BE2C (cell line): ENCODE measurements around the gene STIP1.
A peak's percentile ranks its signal among the peaks of the same experiment; 100 is the strongest.

Source experiments
- DNase-seq: peaks from one replicate; pipeline ENCODE4 v3.0.0-alpha.2; 2020
- H3K27me3 ChIP-seq: fragments of 250-450 bp; sonication (Bioruptor Pico); 2 replicates; pipeline ENCODE4 v1.5.1; 2020; ENCODE audit warnings: mild to moderate bottlenecking
- H3K36me3 ChIP-seq: fragments of 250-450 bp; sonication (Bioruptor Pico); 2 replicates; pipeline ENCODE4 v1.5.1; 2020; ENCODE audit warnings: mild to moderate bottlenecking
- H3K4me1 ChIP-seq: fragments of 250-450 bp; sonication (Bioruptor Pico); 2 replicates; pipeline ENCODE4 v1.5.1; 2020
- H3K4me3 ChIP-seq: 2 replicates; pipeline ENCODE4 v1.5.1; 2011; ENCODE audit warnings: low read depth, low read length
- H3K9me3 ChIP-seq: fragments of 250-450 bp; sonication (Bioruptor Pico); 2 replicates; pipeline ENCODE4 v1.5.1; 2020
- CTCF ChIP-seq: IDR thresholded peaks from 2 replicates; pipeline ENCODE4 v1.5.1; 2012; ENCODE audit warnings: mild to moderate bottlenecking, low read depth, low read length

STIP1 gene

DNA sequence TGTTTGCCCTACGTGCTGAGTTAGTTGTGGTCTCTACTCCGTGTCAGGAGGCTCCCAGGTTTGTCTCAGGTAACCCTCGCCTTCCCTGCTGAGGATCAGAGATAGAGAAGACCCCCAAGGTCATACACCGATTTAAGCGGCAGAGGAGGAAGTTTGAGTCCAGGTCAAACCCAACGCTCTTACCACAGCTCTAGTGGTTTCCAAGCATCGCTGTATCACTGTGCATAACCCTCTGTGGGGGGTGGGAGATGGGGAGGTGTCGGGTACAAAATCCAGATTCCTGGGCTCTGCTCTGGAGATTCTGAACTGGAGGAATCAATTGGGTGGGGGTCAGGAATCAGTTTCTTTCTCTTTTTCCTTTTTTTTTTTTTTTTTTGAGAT, 45.0 kb downstream of the STIP1 start:
- Histone ChIP-seq H3K9me3 (no peaks in the 10 kb centered on the region), H3K4me1 (no peaks in the 10 kb centered on the region; the same call in 1 of the 2 replicates), H3K27me3 (no peaks in the 10 kb centered on the region), H3K4me3 (peak overlapping the region; percentile 65), H3K36me3 (no peaks in the 10 kb centered on the region)
- no peak for DNase-seq
- TF ChIP-seq CTCF, result no peak

DNA sequence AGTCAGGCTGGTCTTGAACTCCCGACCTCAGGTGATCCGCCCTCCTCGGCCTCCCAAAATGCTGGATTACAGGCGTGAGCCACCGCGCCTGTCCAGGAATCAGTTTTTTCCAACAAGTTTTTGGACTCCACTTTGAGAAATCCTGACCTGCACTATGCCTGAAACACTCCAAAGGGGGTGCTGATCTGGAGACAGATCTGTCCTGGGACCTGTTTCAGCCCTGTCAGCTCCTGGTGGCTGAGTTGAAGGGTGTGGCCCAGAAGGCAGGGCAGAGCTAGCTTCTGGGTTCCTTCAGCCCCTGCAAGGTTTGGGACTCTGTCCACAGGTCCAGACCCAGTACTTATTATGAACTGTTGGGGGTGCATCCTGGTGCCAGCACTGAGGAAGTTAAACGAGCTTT, 45.6 kb downstream of the STIP1 start:
- Histone ChIP-seq H3K36me3 (no peaks in the 10 kb centered on the region), H3K4me3 (no peak overlapping the region), H3K4me1 (no peaks in the 10 kb centered on the region; the same call in 1 of the 2 replicates), H3K9me3 (no peaks in the 10 kb centered on the region), H3K27me3 (no peaks in the 10 kb centered on the region)
- no peak for TF ChIP-seq CTCF
- no peak for DNase-seq

GRCh38 chr11:64232182-64232966, 46.4 kb downstream of the STIP1 start:
- no peaks in the 10 kb centered on the region for H3K27me3 ChIP-seq
- no peak for TF ChIP-seq CTCF
- H3K4me3 ChIP-seq, result no peak overlapping the region
- H3K36me3 ChIP-seq, result no peaks in the 10 kb centered on the region
- DNase-seq, result no peak
- no peaks in the 10 kb centered on the region for H3K9me3 ChIP-seq
- no peaks in the 10 kb centered on the region; the same call in 1 of the 2 replicates for H3K4me1 ChIP-seq

DNA sequence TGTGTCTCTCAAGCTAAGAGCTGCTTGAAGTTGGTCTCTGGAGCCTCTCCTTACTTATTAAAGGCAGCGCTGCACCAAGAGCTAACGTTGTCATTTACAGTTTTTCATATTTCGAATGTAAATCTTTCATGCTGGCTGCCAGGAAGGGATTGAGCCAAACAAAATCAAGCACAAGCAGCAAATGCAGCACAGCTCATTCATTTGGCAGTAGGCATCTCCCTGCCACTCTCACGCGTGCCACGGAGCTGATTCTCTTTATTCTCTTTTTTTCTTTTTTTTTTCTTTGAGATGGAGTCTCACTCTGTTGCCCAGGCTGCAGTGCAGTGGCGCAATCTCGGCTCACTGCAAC, 47.0 kb downstream of the STIP1 start:
- Histone ChIP-seq H3K4me1 (no peaks in the 10 kb centered on the region; the same call in 1 of the 2 replicates), H3K27me3 (no peaks in the 10 kb centered on the region), H3K36me3 (no peaks in the 10 kb centered on the region), H3K4me3 (no peak overlapping the region), H3K9me3 (no peaks in the 10 kb centered on the region)
- no peak for TF ChIP-seq CTCF
- DNase-seq, result no peak

DNA sequence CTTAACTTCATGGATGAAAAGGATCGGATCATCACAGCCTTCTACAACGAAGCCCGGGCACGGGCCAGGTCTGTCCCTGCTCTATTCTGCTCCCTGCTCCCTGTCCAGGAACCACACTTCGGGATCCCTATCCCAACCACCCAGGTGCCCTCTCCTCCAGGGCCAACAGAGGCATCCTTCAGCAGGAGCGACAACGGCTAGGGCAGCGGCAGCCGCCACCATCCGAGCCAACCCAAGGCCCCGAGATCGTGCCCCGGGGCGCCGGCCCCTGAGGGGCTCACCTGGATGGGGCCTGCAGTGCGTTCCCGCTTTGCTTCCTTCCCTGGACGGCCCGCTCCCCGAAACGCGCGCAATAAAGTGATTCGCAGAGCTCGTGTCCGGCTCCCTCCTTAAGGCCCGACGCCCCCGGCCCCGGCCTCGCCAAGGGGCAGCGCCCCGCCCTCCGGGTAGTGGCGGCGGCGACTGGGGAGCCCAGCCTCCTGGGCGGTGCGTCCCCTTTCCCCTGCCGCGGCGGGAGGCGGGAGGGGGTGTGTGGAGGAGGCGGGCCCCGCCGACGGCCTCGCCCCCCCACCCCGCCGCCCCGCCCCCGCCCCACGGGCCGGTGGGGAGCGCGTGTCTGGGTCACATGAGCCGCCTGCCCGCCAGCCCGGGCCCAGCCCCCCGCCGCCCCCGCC, 48.1 kb downstream of the STIP1 start, which contains the start of gene VEGFB:
Gene VEGFB (plus strand): TSS at position 672 of the 674 bp plus-strand sequence. CDS start 250 bp downstream, outside the sequence.
- TF ChIP-seq CTCF, result no peak
- DNase-seq, result peak; percentile 64
- H3K4me1 ChIP-seq, result no peaks in the 10 kb centered on the region; the same call in 1 of the 2 replicates

More for the DNA sequence above, 48.1 kb downstream of the STIP1 start, which contains the start of gene VEGFB:
- Histone ChIP-seq H3K27me3 (no peaks in the 10 kb centered on the region), H3K4me3 (peak within 1 kb of the TSS; percentile 49), H3K9me3 (no peaks in the 10 kb centered on the region), H3K36me3 (no peaks in the 10 kb centered on the region)
